Esophagus (tissue), 2 donors: Measurements from ENCODE around the gene PNMA6E. TPM values are rescaled to one million over a fixed set of nuclear protein-coding genes. Genes with fewer than 3 reads are reported as not detected.
"Not testable (repeated sequence)": the region's sequence is repeated elsewhere in the genome, so short reads cannot be mapped to it uniquely, and the experiment has no call there.

Experiments
- H3K27ac ChIP-seq, 2 donors: one replicate each; pipeline ENCODE4 v1.5.1; 2013; ENCODE audit warnings: low read depth in 2 of 2, mild to moderate bottlenecking in 2 of 2, inconsistent platforms in 1 of 2, low read length in 1 of 2, moderate library complexity in 1 of 2
- H3K27me3 ChIP-seq, 2 donors: one replicate each; pipeline ENCODE4 v1.6.1; 2013; ENCODE audit warnings: low read length in 2 of 2, control low read depth in 1 of 2, mild to moderate bottlenecking in 1 of 2; ENCODE audit not compliant: insufficient read depth in 2 of 2, control insufficient read depth in 1 of 2
- H3K36me3 ChIP-seq, 2 donors: one replicate each; pipeline ENCODE4 v1.6.1; 2013; ENCODE audit warnings: low read length in 1 of 2; ENCODE audit not compliant: control insufficient read depth in 2 of 2, insufficient read depth in 2 of 2
- H3K4me1 ChIP-seq, 2 donors: one replicate each; pipeline ENCODE4 v1.6.1; 2013; ENCODE audit warnings: low read length in 1 of 2; ENCODE audit not compliant: control insufficient read depth in 2 of 2, insufficient read depth in 2 of 2
- H3K4me3 ChIP-seq, 2 donors: one replicate each; pipeline ENCODE4 v1.5.1; 2013; ENCODE audit warnings: low read length in 2 of 2, mild to moderate bottlenecking in 2 of 2, low read depth in 1 of 2, moderate library complexity in 1 of 2
- H3K9me3 ChIP-seq, 2 donors: one replicate each; pipeline ENCODE4 v1.6.1; 2013; ENCODE audit warnings: mild to moderate bottlenecking in 2 of 2, low read depth in 1 of 2, low read length in 1 of 2, moderate library complexity in 1 of 2; ENCODE audit not compliant: control insufficient read depth in 2 of 2, insufficient read depth in 1 of 2
- WGBS, 2 donors: extraction: QIAGEN DNeasy Blood & Tissue Kit; methylation state at CpG; one replicate each; pipeline ENCODE4 v1.1.7; 2013; 5-methylcytosine and 5-hydroxymethylcytosine counted together
- polyA plus RNA-seq, 2 donors: library from polyadenylated mRNA; stranded (reverse); fragments of 200-250 nt; gene quantifications; one replicate each; pipeline ENCODE4 v1.2.3, GENCODE V29; 2013
- donor health status: healthy with polysubstance abuse.
- donor health status: Bipolar disorder and iron deficiency.

The PNMA6E gene
- polyA plus RNA-seq, 2 donors: not detected

DNA sequence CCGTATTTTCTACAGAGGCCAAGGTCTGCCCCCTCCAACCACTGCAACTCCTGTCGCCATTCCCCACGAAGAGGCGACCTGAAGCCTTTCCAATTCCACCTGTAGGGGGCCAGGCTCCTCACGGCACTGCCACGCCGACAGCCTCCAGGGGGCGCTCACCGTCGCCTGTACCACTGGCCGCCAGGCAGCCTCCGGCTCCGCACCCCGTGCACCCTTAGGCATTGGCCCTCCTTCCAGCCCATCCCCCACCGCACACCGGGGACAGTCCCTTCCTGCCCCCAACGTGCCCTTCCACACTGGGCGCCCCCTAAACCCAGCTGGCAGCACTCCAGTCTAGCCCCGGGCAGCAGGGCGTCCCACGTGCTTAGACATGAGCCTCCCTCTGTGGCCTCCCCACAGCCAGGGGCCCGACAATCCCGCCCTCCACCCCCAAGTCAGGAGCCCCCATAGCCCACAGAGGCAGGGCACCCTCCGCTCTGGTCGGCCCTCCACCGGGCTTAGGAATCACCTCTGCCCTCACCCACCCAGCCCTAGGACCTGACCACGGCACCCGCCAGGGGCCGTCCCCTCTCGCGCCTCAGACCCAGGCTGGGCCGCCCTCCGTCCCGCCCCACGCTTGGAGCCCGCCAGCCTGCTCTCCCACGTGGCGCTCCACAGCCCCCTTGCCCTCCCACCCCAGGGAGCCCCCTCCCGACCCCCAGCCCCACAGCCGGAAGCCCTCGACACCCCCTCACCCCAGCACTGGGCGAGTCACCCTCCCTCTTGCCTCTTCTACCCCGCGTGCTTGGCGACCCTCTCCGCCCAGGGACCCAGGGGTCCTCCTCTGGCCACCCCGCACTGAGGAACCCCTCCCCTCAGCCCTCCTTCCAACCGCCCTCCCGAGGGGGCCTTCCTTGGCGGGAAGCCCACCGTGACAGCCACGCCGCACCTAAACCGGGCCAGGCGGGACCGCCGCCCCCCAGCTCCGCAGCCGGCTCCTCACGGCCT is 711 bp downstream of the PNMA6E start:
- H3K4me3 ChIP-seq: no peak overlapping the region
- peaks cover 0 to 3% of the 10 kb centered on the region in 2 donors for H3K27me3 ChIP-seq
- 72 to 73% methylated on average over 39 to 60 of the region's 60 CpGs for WGBS, 2 donors
- H3K36me3 ChIP-seq: no peaks in the 10 kb centered on the region
- no peak overlapping the region for H3K27ac ChIP-seq
- peaks cover 0 to 3% of the 10 kb centered on the region in 2 donors for H3K9me3 ChIP-seq
- no peaks in the 10 kb centered on the region for H3K4me1 ChIP-seq

DNA sequence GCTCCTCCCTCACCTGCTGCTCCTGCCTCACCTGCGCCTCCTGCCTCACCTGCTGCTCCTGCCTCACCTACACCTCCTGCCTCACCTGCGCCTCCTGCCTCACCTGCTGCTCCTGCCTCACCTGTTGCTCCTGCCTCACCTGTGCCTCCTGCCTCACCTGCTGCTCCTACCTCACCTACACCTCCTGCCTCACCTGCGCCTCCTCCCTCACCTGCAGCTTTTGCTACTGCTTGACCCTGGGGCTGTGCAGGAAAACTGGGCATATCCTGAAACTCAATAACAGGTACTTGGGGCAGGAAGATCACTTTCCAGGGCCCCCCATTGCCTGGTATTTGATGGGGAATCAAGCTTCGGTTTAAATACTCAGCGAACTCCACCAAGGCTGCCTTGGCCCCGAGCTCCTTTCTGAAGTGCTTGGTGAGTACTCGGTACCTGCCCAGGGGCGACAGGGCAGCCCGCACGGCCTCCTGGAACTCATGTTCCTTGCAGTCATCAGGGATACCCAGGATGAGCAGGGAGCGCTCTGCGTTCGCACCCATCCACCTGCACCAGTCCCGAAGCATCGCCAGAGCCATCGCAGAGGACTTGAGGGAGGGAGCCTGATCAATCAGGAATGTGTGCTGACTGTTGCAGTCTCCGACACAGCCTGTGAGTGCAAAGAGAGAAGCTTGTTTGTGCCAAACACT is 2.7 kb downstream of the PNMA6E start:
- H3K4me3 ChIP-seq: no peak overlapping the region
- no peaks in the 10 kb centered on the region for H3K4me1 ChIP-seq
- no peaks in the 10 kb centered on the region for H3K27me3 ChIP-seq
- peaks cover 0 to 3% of the 10 kb centered on the region in 2 donors for H3K9me3 ChIP-seq
- WGBS, 2 donors: 84 to 86% methylated on average over 17 of the region's 17 CpGs
- H3K36me3 ChIP-seq: no peaks in the 10 kb centered on the region
- H3K27ac ChIP-seq: no peak overlapping the region

DNA sequence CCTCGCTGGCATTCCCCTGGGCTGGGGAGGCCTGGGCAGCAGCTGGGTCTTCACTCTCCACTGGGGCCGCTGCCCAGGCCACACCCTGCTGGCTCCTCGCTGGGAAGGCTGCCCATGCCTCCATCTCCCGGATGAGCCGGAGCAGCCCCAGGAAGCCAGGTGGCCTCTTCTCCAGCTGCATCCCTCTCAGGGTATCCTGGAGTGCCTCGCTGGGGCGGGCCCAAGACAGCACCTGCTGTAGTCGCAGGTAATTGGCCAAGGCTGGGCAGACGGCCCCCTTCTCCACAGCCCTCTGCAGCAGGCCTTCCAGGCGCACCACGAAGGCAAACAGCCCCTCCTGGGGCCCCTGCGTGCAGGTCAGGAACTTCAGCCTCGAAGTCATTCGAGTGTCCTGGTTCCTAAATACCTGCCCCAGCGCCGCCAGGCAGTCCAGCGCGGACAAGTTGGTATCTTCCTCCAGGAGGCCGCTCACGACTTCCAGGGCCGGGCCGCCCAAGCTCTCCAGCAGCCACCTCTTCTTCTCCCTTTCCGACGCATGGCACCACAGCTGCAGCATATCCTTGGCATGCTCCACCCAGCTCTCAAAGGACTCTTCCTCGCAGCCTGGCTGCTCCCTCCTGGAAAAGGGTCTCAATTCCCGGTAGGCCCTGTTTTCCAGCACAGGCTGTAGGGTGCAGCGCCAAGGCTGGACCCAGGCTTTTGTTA is 3.7 kb downstream of the PNMA6E start:
- H3K9me3 ChIP-seq: peaks cover 0 to 3% of the 10 kb centered on the region in 2 donors
- H3K27me3 ChIP-seq: no peaks in the 10 kb centered on the region
- WGBS, 2 donors: 84 to 86% methylated on average over 27 of the region's 27 CpGs

DNA sequence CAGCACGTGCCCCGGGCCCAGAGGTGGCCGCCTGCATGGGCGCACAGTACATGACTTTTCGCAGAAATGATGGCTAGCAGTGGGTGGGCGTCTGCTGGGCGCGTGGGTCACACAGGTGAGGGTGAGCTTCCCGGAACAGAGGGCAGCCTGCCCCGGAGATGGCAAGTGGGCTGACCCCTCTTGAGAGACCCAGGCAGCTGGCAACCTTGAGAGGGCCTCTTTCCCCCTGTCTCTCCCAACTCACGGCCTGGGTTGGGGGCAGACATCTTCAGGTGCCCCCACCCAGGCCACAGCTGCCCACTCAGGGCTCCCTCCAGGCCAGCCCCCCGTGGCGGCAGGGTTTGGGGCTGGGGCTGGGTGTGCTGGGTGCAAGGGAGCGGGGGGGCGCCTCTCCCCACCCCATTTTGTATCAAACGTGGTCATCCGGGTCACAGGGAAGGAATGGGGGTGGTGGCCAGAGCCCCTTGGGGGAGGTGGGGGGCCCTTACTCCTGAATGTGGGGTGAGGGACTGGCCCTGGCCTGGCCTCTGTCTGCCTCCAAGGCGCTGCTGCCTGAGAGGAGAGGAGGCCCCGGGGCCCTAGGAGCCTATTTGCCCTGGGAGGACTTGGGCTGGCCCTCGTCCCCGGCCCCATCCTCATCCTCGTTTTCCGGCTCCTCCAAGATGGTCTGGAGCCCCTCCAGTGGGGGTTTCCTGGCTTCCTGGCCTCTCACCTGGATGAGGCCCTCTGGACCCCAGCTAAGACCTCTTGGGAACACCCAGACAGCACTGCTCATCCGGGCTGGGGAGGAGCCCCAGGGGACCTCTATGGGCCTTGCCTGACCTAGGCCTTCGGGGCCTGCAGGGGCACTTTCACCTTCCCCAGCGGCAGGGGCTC is 4.6 kb downstream of the PNMA6E start:
- no peak overlapping the region for H3K4me3 ChIP-seq
- H3K27me3 ChIP-seq: no peaks in the 10 kb centered on the region
- no peaks in the 10 kb centered on the region for H3K4me1 ChIP-seq
- no peak overlapping the region for H3K27ac ChIP-seq
- WGBS, 2 donors: 84 to 87% methylated on average over 24 to 26 of the region's 26 CpGs
- H3K36me3 ChIP-seq: no peaks in the 10 kb centered on the region
- H3K9me3 ChIP-seq: peaks cover 0 to 3% of the 10 kb centered on the region in 2 donors

More for the DNA sequence above, 3.7 kb downstream of the PNMA6E start:
- no peak overlapping the region for H3K4me3 ChIP-seq
- H3K4me1 ChIP-seq: no peaks in the 10 kb centered on the region
- H3K27ac ChIP-seq: no peak overlapping the region
- H3K36me3 ChIP-seq: no peaks in the 10 kb centered on the region

DNA sequence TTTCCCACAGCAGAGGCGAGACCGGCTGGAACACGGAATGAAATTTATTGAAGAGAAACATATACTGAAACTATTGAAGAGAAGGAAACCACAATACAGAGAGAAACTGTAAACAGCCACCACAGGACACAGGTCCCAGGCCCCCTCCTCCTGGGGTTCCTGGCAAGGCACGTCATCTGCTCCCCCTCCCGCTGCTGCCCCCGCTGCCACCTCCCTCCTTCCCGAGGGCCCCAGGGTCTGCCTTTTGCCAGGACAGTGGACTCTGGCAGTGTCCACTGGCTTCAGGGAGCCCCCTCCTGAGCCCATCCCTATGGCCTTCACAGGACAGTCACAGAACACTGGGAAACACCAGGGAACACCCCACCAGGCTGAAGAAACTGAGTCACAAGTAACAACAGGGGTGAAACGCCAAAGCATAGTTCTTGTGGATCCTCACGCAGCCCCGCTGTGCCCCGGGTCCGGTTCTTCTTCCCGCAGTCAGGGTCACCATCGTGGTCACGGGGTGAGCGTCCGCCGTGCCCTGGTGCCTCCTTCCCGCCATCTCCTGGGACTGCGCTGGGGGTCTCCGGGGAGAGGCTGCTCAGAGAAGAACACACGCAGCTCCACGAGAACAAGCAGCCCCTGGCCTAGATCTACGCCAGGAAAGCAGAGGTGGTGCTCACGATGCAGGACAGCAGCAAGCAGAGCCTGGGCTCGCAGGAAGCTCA is 5.4 kb downstream of the PNMA6E start:
- 84 to 89% methylated on average over 26 of the region's 26 CpGs for WGBS, 2 donors
- Histone ChIP-seq H3K4me1 (no peaks in the 10 kb centered on the region), H3K36me3 (no peaks in the 10 kb centered on the region), H3K27ac (no peak overlapping the region), H3K9me3 (peaks cover 0 to under 1% of the 10 kb centered on the region in 2 donors), H3K4me3 (no peak overlapping the region), H3K27me3 (no peaks in the 10 kb centered on the region)

DNA sequence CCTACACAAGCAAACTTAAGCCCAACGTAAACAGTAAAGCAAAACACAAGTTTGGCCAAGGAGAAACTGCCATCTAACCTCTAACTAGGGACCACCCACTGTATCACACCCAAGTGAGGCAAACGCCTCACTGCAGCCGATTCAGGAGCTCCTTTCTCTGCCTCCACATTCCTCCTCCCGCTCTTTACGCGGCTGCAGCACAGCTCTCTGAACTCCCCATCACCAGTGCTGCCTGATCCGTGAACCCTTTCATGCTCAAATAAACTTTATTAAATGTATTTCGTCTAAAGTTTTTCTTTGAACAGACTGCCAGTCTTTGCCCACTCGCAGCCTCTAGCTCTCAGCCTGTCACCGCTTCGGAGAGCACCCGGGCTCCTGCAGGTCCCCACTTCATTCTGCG is 6.5 kb downstream of the PNMA6E start:
- WGBS, 2 donors: 39 to 65% methylated on average over 13 of the region's 13 CpGs
- H3K9me3 ChIP-seq: no peaks in the 10 kb centered on the region
- no peaks in the 10 kb centered on the region for H3K4me1 ChIP-seq
- H3K27me3 ChIP-seq: no peaks in the 10 kb centered on the region
- no peak overlapping the region for H3K4me3 ChIP-seq
- no peak overlapping the region for H3K27ac ChIP-seq
- no peaks in the 10 kb centered on the region for H3K36me3 ChIP-seq

DNA sequence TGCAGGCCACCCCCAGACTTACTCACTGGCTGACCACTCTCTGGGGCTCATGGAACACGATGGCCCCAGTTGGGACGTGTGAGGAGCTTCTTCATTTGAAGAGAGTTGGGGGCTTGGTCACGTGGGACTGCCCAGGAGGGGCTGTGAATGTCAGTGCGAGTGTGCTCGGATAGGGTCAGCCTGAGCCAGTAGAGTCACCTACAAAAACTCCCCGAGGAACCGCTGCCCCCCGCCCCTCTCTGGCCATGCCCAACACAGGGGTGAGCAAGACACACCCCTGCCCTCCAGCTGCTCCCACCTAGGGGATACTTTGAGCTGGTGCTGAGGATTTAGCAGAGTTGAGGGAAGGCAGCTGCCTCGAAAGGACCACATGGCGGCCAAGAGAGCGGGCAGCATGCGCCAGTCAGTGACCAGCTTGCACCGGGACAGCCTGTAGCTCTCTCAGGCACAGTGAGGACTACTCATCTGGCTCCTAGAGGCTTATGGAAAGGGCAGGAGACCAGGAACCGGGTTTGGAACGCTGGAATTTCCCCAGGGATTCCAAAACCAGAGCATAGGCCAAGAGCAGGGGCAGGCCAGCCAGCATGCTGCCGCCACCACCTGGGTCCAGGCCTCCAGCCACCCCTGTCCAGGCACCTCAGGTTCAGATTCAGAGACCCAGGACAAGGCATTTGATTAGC is 8.4 kb downstream of the PNMA6E start:
- H3K36me3 ChIP-seq: no peaks in the 10 kb centered on the region
- H3K4me3 ChIP-seq: no peak overlapping the region
- 85 to 89% methylated on average over 16 of the region's 16 CpGs for WGBS, 2 donors
- no peaks in the 10 kb centered on the region for H3K27me3 ChIP-seq
- no peaks in the 10 kb centered on the region for H3K4me1 ChIP-seq
- no peak overlapping the region for H3K27ac ChIP-seq
- no peaks in the 10 kb centered on the region for H3K9me3 ChIP-seq

DNA sequence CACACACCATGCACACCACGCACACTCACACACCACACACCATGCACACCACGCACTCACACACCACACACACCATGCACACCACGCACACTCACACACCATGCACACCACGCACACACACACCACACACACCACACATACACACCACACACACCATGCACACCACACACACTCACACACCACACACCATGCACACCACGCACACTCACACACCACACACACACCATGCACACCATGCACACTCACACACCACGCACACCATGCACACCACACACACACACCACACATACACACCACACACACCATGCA is 11.7 kb downstream of the PNMA6E start:
- WGBS, 2 donors: 95 to 98% methylated on average over 6 of the region's 6 CpGs
- not testable (repeated sequence) for H3K4me1 ChIP-seq, H3K9me3 ChIP-seq, H3K27me3 ChIP-seq, H3K27ac ChIP-seq, H3K4me3 ChIP-seq, H3K36me3 ChIP-seq
